HCT116 (cell line): ENCODE results near the gene AUP1. TPM values are rescaled to one million over a fixed set of nuclear protein-coding genes. Genes with fewer than 3 reads are reported as not detected.

Experiments used
- ATAC-seq: fragments of 200-7000 bp; cut with Tn5 transposase; 2 replicates; pipeline ENCODE4 v1.9.1; 2020; ENCODE audit warnings: mild to moderate bottlenecking, moderate library complexity
- BruUV-seq: library from RNA; stranded (reverse); fragments of 400-500 nt; replicated peaks from 2 replicates; lab custom pipeline; 2021; lab: Mats Ljungman, UMichigan
- CTCF ChIA-PET: fragments of 300-600 bp; sonication (Branson Sonifier 250); formaldehyde crosslinking; loops from one replicate; lab custom pipeline; 2021; ENCODE audit warnings: antibody characterized with exemption; lab: Charles Lee
- POLR2A ChIA-PET: fragments of 300-600, 350-600 bp; sonication (Branson Sonifier 250); formaldehyde crosslinking; loops from one replicate; lab custom pipeline; 2021; ENCODE audit warnings: antibody characterized with exemption; lab: Charles Lee
- RAD21 ChIA-PET, 2 experiments: fragments of 300-600 bp; sonication (Branson Sonifier 250); formaldehyde crosslinking; loops; one replicate each; lab custom pipeline; 2023; ENCODE audit warnings: low total read pairs in 2 of 2; ENCODE audit not compliant: uncharacterized antibody in 2 of 2, unreplicated experiment in 2 of 2, low non-redundant PET in 1 of 2; lab: Charles Lee
- DNase-seq: peaks from one replicate; pipeline ENCODE4 v3.0.0-alpha.2; 2010; ENCODE audit warnings: low read depth, low spot score
- H2AFZ ChIP-seq: fragments of 200-600 bp; shearing (Covaris generic), sonication (generic); 2 replicates; pipeline ENCODE4 v1.6.1; 2017; ENCODE audit warnings: low read depth, mixed run types, mixed read lengths, antibody characterized with exemption, low read length; ENCODE audit not compliant: poor library complexity, severe bottlenecking
- H3K27ac ChIP-seq: 2 replicates; pipeline ENCODE4 v1.5.1; 2012; ENCODE audit warnings: low read depth, low read length
- H3K27me3 ChIP-seq: fragments of 200-600 bp; sonication (generic); 2 replicates; pipeline ENCODE4 v1.6.1; 2016; ENCODE audit warnings: mixed run types, low read length, mixed read lengths; ENCODE audit not compliant: insufficient read depth
- H3K36me3 ChIP-seq, 2 experiments: fragments of 200-500 bp in 1 of 2; fragments of 200-600 bp in 1 of 2; sonication (Bioruptor generic) in 1 of 2; sonication (generic) in 1 of 2; 2 replicates each; pipeline versions ENCODE4 v1.5.1 to v1.6.1; 2014 to 2016; ENCODE audit warnings: low read length in 2 of 2, inconsistent platforms in 1 of 2, mixed read lengths in 1 of 2, mixed run types in 1 of 2; ENCODE audit not compliant: insufficient read depth in 2 of 2, control insufficient read depth in 1 of 2
- H3K4me1 ChIP-seq, 2 experiments: fragments of 200-600 bp in 1 of 2; sonication (generic) in 1 of 2; 2 replicates each; pipeline versions ENCODE4 v1.5.1 to v1.6.1; 2012 to 2017; ENCODE audit warnings: low read length in 2 of 2, inconsistent platforms in 1 of 2, mild to moderate bottlenecking in 1 of 2, mixed read lengths in 1 of 2, mixed run types in 1 of 2, moderate library complexity in 1 of 2; ENCODE audit not compliant: insufficient read depth in 2 of 2, control insufficient read depth in 1 of 2
- H3K4me2 ChIP-seq: fragments of 200-600 bp; sonication (generic); 2 replicates; pipeline ENCODE4 v1.6.1; 2017; ENCODE audit warnings: mixed run types, low read length, mixed read lengths
- H3K4me3 ChIP-seq, 2 experiments: fragments of 200-600 bp in 1 of 2; sonication (generic) in 1 of 2; replicated peaks in 1 of 2; 2 replicates each; pipeline ENCODE4 v1.5.1; 2011 to 2016; ENCODE audit warnings: low read length in 2 of 2, control low read depth in 1 of 2, low read depth in 1 of 2, mild to moderate bottlenecking in 1 of 2, mixed read lengths in 1 of 2, mixed run types in 1 of 2
- H3K79me2 ChIP-seq: fragments of 200-600 bp; sonication (generic); 2 replicates; pipeline ENCODE4 v1.6.1; 2017; ENCODE audit warnings: mild to moderate bottlenecking, mixed run types, low read length, moderate library complexity, mixed read lengths; ENCODE audit not compliant: insufficient read depth
- H3K9ac ChIP-seq: fragments of 200-600 bp; sonication (generic); 2 replicates; pipeline ENCODE4 v1.6.1; 2016; ENCODE audit warnings: low read length, mixed read lengths
- H3K9me2 ChIP-seq: fragments of 200-600 bp; sonication (generic), shearing (Covaris generic); 2 replicates; pipeline ENCODE4 v1.6.1; 2017; ENCODE audit warnings: mixed run types, mild to moderate bottlenecking, moderate library complexity; ENCODE audit not compliant: insufficient read depth
- H3K9me3 ChIP-seq, 2 experiments: fragments of 200-500 bp in 1 of 2; fragments of 200-600 bp in 1 of 2; sonication (Bioruptor generic) in 1 of 2; sonication (generic) in 1 of 2; 2 replicates each; pipeline ENCODE4 v1.6.1; 2014 to 2017; ENCODE audit warnings: low read length in 2 of 2, mixed read lengths in 2 of 2, inconsistent platforms in 1 of 2, low read depth in 1 of 2, mild to moderate bottlenecking in 1 of 2, mixed run types in 1 of 2, moderate library complexity in 1 of 2; ENCODE audit not compliant: control insufficient read depth in 1 of 2, insufficient read depth in 1 of 2
- H4K20me1 ChIP-seq: fragments of 200-600 bp; sonication (generic), shearing (Covaris generic); 2 replicates; pipeline ENCODE4 v1.6.1; 2017; ENCODE audit warnings: mixed run types, mild to moderate bottlenecking, moderate library complexity; ENCODE audit not compliant: insufficient read depth
- ATF3 ChIP-seq: IDR thresholded peaks from 2 replicates; pipeline ENCODE4 v1.6.1; 2012
- CTCF ChIP-seq, 3 experiments: fragments of 200-600 bp in 1 of 3; sonication (generic) in 1 of 3; IDR thresholded peaks in 2 of 3; conservative IDR thresholded peaks in 1 of 3; 2 replicates each; pipeline ENCODE4 v1.5.1; 2012 to 2017; ENCODE audit warnings: low read depth in 2 of 3, low read length in 2 of 3, antibody characterized with exemption in 1 of 3, borderline replicate concordance in 1 of 3, control low read depth in 1 of 3, mild to moderate bottlenecking in 1 of 3, mixed read lengths in 1 of 3, mixed run types in 1 of 3, moderate library complexity in 1 of 3; ENCODE audit not compliant: insufficient read depth in 1 of 3
- JUND ChIP-seq: IDR thresholded peaks from 2 replicates; pipeline ENCODE4 v1.6.1; 2012
- REST ChIP-seq: IDR thresholded peaks from 2 replicates; pipeline ENCODE4 v1.6.1; 2012; ENCODE audit warnings: low read depth
- SRF ChIP-seq: IDR thresholded peaks from 2 replicates; pipeline ENCODE4 v1.6.1; 2012; ENCODE audit warnings: low read depth
- ZFX ChIP-seq: fragments of 450-650 bp; IDR thresholded peaks from 2 replicates; pipeline ENCODE4 v1.6.1; 2017
- intact Hi-C: fragments of 100-400 bp; cut with micrococcal nuclease; formaldehyde crosslinking; loops from 2 replicates; pipeline ENCODE4 v1.10.0; 2022
- total RNA-seq: library from RNA; stranded (reverse); gene quantifications from one replicate; pipeline ENCODE4 v1.2.1, GENCODE V29; 2021; ENCODE audit not compliant: unreplicated experiment

AUP1 gene
- total RNA-seq, 1 experiment from 2014 or later = 116 TPM

DNA sequence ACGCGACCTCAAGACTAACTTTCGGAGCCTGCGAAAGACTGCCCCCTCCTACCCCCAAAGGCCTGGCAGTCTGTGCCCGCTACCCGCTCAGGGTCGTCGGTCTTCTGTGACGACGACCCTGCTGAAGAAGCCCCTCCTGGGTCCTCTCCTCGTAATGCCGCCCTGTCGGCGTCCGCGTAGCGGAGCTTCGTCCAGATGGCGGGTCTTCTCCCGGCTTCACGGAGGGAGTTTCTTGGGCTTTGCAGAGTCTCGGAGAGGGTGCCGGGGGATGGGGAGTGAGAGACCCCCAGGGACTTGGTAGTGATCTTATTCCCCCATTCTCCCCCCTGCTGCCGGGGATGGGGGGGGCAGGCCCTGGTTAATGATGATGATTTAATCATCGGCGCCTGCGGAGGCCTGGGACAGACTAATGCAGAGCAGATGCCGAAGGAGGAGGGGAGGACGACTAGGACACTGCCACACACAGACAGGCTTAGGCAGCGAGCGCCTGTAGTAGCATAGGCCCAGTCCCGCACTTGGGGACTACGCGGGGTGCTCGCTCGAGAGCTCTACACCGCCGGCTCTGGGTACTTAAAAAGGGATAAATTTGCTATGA, 21.5 kb downstream of the AUP1 start:
- ATAC-seq (peak; percentile 48), DNase-seq (no peak)
- Histone ChIP-seq H2AFZ (no peak overlapping the region), H3K4me2 (peak overlapping the region; percentile 99), H3K4me3 (peak overlapping the region; percentile 85 to 93), H3K27me3 (no peaks in the 10 kb centered on the region), H3K9me2 (no peaks in the 10 kb centered on the region), H3K79me2 (peaks cover 22% of the 10 kb centered on the region), H4K20me1 (no peaks in the 10 kb centered on the region), H3K36me3 (peaks cover 3 to 16% of the 10 kb centered on the region in 2 experiments; a peak in 2 of 4 replicates), H3K9ac (peak overlapping the region; percentile 85), H3K9me3 (no peaks in the 10 kb centered on the region), H3K27ac (peak overlapping the region; percentile 91), H3K4me1 (peaks cover 22 to 41% of the 10 kb centered on the region in 2 experiments)
- TSS peak; percentile 74 for BruUV-seq
- ChIA-PET CTCF (no interaction called here), POLR2A (interaction anchor here (0.9 to 1.8 kb wide), 3 partner anchors 18 to 50 kb away, joined by 3 to 7 read pairs (median 3); partner anchors contain the start of genes AUP1, DQX1, HTRA2 and WBP1), RAD21 (no interaction called here)
- intact Hi-C loops = no loop called here
- TF ChIP-seq ATF3 (no peak), REST (no peak), ZFX (peak; percentile 58; the same call in 1 of the 2 replicates), CTCF (IDR thresholded peaks at IDR 0.05 in 2 of 3, conservative IDR thresholded peaks at IDR 0.05 in 1 of 3; ENCODE audit: borderline replicate concordance in 1 of 3, insufficient read depth in 1 of 3, low read depth in 2 of 3, low read length in 2 of 3) (no peak), SRF (no peak), JUND (no peak)
